GM13977 (cell line): ENCODE data around the gene NHSL2.

Experiments used
- DNase-seq: peaks from one replicate; pipeline ENCODE4 v3.0.0; 2012; ENCODE audit warnings: low spot score
- in situ Hi-C: fragments of 300-500 bp; cut with MboI; formaldehyde crosslinking; loops from one replicate; pipeline ENCODE4 v1.12.0; 2022; ENCODE audit warnings: low sequenced_read_pairs, low pct_unique_long_range_greater_than_20kb, mixed read lengths, inconsistent platforms; ENCODE audit not compliant: unreplicated experiment
- TF ChIP-seq, protein P1 (sequence below): IDR thresholded peaks from 2 replicates; pipeline ENCODE4 v1.5.1; 2012; ENCODE audit warnings: mild to moderate bottlenecking, control low read depth; ENCODE audit not compliant: insufficient read depth; ENCODE audit errors: extremely low read depth, missing control alignments

NHSL2 gene

DNA sequence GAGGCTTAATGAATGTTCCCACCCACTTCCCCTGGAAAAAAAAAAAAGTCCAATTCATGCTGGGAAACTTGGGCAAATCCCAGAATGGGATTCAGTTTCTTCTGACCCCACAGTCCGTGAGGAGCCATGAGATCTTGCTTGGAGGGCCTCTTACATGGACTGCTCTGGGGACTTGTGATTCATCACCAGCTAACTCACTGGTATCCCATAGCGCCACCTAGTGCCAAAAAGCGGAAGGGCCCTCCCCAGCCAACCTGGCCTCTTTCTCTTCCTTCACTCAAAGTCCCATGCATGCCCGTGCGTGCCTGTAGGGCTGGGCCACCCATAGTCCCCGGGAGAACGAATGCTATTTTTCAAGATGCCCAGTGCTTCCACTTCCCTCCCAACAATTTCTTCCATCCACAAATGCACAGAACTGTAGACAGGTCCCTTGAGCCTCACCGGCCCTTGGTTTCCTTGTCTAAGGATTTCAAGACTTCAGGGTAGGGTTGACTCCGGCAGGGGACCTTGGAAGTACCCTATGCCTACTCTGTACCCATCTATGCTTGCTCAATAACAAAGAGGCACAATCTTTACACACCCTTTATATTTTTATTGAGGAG is 216.0 kb downstream of the NHSL2 start:
- in situ Hi-C loops: loop anchor here (10.0 kb wide), 1 partner anchor 102 kb away; no protein-coding TSS in a partner anchor
- TF ChIP-seq, protein P1, sequence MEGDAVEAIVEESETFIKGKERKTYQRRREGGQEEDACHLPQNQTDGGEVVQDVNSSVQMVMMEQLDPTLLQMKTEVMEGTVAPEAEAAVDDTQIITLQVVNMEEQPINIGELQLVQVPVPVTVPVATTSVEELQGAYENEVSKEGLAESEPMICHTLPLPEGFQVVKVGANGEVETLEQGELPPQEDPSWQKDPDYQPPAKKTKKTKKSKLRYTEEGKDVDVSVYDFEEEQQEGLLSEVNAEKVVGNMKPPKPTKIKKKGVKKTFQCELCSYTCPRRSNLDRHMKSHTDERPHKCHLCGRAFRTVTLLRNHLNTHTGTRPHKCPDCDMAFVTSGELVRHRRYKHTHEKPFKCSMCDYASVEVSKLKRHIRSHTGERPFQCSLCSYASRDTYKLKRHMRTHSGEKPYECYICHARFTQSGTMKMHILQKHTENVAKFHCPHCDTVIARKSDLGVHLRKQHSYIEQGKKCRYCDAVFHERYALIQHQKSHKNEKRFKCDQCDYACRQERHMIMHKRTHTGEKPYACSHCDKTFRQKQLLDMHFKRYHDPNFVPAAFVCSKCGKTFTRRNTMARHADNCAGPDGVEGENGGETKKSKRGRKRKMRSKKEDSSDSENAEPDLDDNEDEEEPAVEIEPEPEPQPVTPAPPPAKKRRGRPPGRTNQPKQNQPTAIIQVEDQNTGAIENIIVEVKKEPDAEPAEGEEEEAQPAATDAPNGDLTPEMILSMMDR: peak; percentile 91
- peak; percentile 85 for DNase-seq

DNA sequence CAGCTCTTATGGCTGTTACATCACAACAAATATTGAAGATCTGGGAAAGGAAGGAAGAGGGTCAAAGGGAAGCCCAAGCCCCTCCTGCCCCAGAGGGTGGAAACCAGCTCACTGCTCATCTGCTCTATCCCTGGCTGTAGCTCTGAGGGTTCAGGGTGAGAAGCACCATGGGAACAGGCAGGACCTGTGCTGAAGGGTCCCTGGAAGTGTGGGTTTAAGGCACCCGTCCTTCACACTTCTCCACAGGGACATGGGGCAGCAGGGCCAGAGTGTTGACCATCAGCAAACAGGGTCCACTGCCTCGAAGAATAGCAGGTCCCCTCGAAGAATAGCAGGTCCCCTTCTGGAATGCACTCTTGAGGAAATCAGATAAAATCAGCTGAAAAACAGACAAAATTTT is 216.7 kb downstream of the NHSL2 start:
- DNase-seq: no peak
- in situ Hi-C loops: loop anchor here (10.0 kb wide), 1 partner anchor 103 kb away; no protein-coding TSS in a partner anchor
- TF ChIP-seq, protein P1: no peak

DNA sequence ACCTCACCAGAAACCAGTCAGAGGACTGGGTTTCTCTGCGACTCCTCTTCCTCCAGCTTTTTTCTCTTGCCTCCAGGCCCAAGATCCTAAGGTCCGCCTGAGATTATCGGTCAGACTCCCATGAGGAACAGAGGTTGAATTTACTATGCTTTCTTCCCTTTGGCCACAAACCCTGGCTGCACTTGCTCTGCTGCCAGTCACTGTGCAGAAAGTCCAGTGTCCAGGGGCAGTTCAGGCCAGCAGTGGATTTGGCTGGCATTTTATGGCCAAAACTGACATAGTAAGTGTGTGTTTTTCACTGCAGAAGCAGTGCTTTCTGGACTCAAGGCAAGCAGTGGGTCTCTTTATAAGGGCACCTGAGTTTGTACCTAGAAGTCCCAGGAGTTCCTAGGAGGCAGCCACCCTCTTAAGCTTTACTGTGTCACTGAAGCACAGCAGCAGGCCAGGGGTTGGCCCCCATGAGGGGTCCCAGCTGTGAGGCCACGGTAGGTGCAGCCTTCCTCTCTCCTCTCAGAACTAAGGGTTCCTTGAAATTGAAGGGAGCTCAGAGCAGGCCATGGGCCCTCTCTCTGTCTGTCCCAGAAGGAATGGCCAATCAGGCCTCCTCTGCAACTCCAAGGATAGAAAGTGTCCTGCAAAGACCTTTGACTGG is 217.7 kb downstream of the NHSL2 start:
- TF ChIP-seq, protein P1: no peak
- in situ Hi-C loops: loop anchor here (10.0 kb wide), 1 partner anchor 104 kb away; no protein-coding TSS in a partner anchor
- no peak for DNase-seq

DNA sequence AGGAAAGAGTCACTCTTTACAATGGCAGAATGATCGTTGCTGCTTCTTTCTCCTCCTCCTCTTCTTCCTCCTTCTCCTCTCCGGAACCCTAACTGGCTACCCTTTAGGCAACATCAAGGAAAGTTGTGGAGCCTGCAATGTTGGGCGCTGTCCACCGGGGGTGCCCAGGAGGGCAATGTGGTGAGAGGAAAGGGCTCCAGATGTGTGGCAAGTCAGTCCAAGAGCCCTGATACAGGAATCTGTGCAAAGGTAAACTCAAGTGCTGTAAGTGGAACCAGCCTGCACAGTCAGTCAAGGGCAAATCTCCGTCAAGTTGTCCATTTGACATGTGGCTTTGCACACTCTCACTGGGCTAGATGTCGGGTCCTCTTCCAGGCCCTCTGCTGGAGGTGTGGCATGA is 218.2 kb downstream of the NHSL2 start:
- no peak for DNase-seq
- in situ Hi-C loops: loop anchor here (10.0 kb wide), 1 partner anchor 104 kb away; no protein-coding TSS in a partner anchor
- TF ChIP-seq, protein P1: peak; percentile 32

DNA sequence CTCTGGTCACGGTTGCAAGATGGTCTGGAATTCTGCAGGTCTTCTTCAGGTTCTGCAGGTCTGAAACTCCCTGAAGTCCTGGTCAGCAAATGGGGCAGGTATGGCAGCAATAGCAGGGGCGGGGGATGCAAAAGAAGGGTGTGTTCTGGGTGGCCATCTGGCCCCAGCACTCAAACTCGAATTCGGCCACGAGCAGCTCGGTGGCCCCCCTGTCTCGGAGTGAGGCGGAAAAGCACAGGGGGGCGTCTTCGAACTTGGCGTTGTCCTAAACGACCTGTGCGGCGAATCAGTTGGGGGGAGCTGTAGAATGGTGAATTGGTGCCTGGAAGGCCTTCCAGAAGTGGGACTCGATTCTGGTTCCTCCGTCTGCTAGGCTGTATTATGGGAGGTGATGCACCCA is 219.0 kb downstream of the NHSL2 start:
- in situ Hi-C loops: loop anchor here (10.0 kb wide), 1 partner anchor 105 kb away; no protein-coding TSS in a partner anchor
- DNase-seq: no peak
- TF ChIP-seq, protein P1: no peak

DNA sequence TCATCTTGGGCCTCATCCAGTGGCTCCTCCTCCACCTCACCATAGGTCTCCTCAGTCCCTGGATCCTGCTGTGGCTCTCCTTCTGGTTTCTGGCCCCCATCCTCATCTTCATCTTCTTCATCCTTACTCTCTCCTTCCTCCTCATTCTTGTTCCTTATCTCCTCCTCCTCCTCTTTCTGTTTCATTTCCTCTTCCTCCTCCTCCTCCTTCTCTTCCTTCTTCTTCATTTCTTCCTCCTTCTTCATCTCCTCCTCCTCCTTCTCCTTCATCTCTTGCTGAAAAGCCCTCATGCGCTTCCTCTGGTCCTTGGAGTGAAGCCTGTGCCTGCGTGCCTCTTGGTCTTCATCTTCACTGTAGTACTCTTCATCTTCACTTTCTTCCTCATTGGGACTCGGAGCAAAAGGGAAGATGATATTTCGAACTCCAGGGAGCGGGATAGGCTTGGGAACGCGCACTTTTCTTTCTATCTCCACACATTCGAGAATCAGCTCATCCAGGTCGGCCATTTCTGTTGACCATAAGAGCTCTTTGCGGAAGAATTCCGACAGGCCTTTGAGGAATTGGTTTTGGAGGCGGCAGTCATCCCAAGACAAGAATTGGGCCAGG is 219.6 kb downstream of the NHSL2 start:
- TF ChIP-seq, protein P1: no peak
- in situ Hi-C loops: no loop called here
- no peak for DNase-seq
